ENCODE measurements around the gene CHCHD2. TPM values are rescaled to one million over a fixed set of nuclear protein-coding genes. Genes with fewer than 3 reads are reported as not detected.
A peak's percentile ranks its signal among the peaks of the same experiment; 100 is the strongest.

The CHCHD2 gene
- total RNA-seq, 1 experiment from 2014 or later, result 454 TPM

- intact Hi-C loops (cut with micrococcal nuclease; ENCODE audit: unreplicated experiment), result loop anchor here (10.0 kb wide), 2 partner anchors 195 to 335 kb away; partner anchors contain the start of gene ZNF713
- Histone ChIP-seq H3K27me3 (replicated peaks; ENCODE audit: control insufficient read depth, insufficient read depth, low read length) (no peaks in the 10 kb centered on the region), H3K9me3 (no peaks in the 10 kb centered on the region), H3K4me3 (ENCODE audit: low read depth, low read length) (no peak overlapping the region), H3K4me1 (no peaks in the 10 kb centered on the region), H3K36me3 (ENCODE audit: control insufficient read depth, insufficient read depth, low read length) (peaks cover 1% of the 10 kb centered on the region; the same call in 1 of the 2 replicates)
- peaks cover 11% of the 10 kb centered on the region for H3K36me3 Mint-ChIP-seq (ENCODE audit: insufficient read depth, unreplicated experiment)
- H3K9me3 Mint-ChIP-seq (ENCODE audit: unreplicated experiment), result no peaks in the 10 kb centered on the region
- TSS peak; percentile 81 for BruUV-seq (replicated peaks)
- POLR2A ChIA-PET, result no interaction called here
- peak in 1 of 2 experiments; percentile 24 for TF ChIP-seq CTCF (IDR thresholded peaks at IDR 0.05; ENCODE audit: insufficient read depth in 1 of 2, low read depth in 1 of 2, low read length in 1 of 2, severe bottlenecking in 1 of 2, unreplicated experiment in 1 of 2)
- no peak for DNase-seq
- CTCF ChIA-PET, result no interaction called here
- H3K27ac Mint-ChIP-seq (ENCODE audit: unreplicated experiment), result no peak overlapping the region
- H3K4me3 Mint-ChIP-seq (ENCODE audit: unreplicated experiment), result no peak overlapping the region
- no peaks in the 10 kb centered on the region for H3K4me1 Mint-ChIP-seq (ENCODE audit: low read depth, unreplicated experiment)
- H3K27me3 Mint-ChIP-seq (ENCODE audit: insufficient read depth, unreplicated experiment), result no peaks in the 10 kb centered on the region
Measured at GRCh38 chr7:56079450-56080185, 26.7 kb downstream of the CHCHD2 start.

- H3K4me3 ChIP-seq (ENCODE audit: low read depth, low read length), result no peak overlapping the region
- H3K4me1 Mint-ChIP-seq (ENCODE audit: low read depth, unreplicated experiment), result peaks cover 7% of the 10 kb centered on the region
- no peak for TF ChIP-seq CTCF (IDR thresholded peaks at IDR 0.05; ENCODE audit: insufficient read depth in 1 of 2, low read depth in 1 of 2, low read length in 1 of 2, severe bottlenecking in 1 of 2, unreplicated experiment in 1 of 2)
- H3K27ac Mint-ChIP-seq (ENCODE audit: unreplicated experiment), result no peak overlapping the region
- peak in 1 of 2 experiments; percentile 27 for DNase-seq
- intact Hi-C loops (cut with micrococcal nuclease; ENCODE audit: unreplicated experiment), result loop anchor here (10.0 kb wide), 2 partner anchors 193 to 333 kb away; partner anchors contain the start of gene ZNF713
- peaks cover 12% of the 10 kb centered on the region for H3K36me3 Mint-ChIP-seq (ENCODE audit: insufficient read depth, unreplicated experiment)
- H3K4me3 Mint-ChIP-seq (ENCODE audit: unreplicated experiment), result no peak overlapping the region
- H3K36me3 ChIP-seq (ENCODE audit: control insufficient read depth, insufficient read depth, low read length), result peaks cover 4% of the 10 kb centered on the region
- BruUV-seq (replicated peaks), result no TSS peak
- H3K4me1 ChIP-seq, result no peaks in the 10 kb centered on the region
- H3K9me3 ChIP-seq, result no peaks in the 10 kb centered on the region
- no peaks in the 10 kb centered on the region for H3K27me3 ChIP-seq (replicated peaks; ENCODE audit: control insufficient read depth, insufficient read depth, low read length)
- ChIA-PET CTCF (interaction anchor here (1.0 kb wide), 1 partner anchor 71 kb away, joined by 3 read pairs; no protein-coding TSS in a partner anchor), POLR2A (no interaction called here)
- H3K9me3 Mint-ChIP-seq (ENCODE audit: unreplicated experiment), result no peaks in the 10 kb centered on the region
- no peaks in the 10 kb centered on the region for H3K27me3 Mint-ChIP-seq (ENCODE audit: insufficient read depth, unreplicated experiment)
Measured at GRCh38 chr7:56078196-56078595, 28.1 kb downstream of the CHCHD2 start.

GRCh38 chr7:56077681-56078080 is 28.6 kb downstream of the CHCHD2 start:
- Mint-ChIP-seq H3K27ac (ENCODE audit: unreplicated experiment) (no peak overlapping the region), H3K4me3 (ENCODE audit: unreplicated experiment) (no peak overlapping the region), H3K27me3 (ENCODE audit: insufficient read depth, unreplicated experiment) (no peaks in the 10 kb centered on the region), H3K4me1 (ENCODE audit: low read depth, unreplicated experiment) (peaks cover 12% of the 10 kb centered on the region), H3K36me3 (ENCODE audit: insufficient read depth, unreplicated experiment) (peaks cover 15% of the 10 kb centered on the region), H3K9me3 (ENCODE audit: unreplicated experiment) (no peaks in the 10 kb centered on the region)
- ChIA-PET POLR2A (no interaction called here), CTCF (interaction anchor here (1.0 kb wide), 1 partner anchor 70 kb away, joined by 3 read pairs; no protein-coding TSS in a partner anchor)
- H3K9me3 ChIP-seq, result no peaks in the 10 kb centered on the region
- no peak overlapping the region for H3K4me3 ChIP-seq (ENCODE audit: low read depth, low read length)
- TF ChIP-seq CTCF (IDR thresholded peaks at IDR 0.05; ENCODE audit: insufficient read depth in 1 of 2, low read depth in 1 of 2, low read length in 1 of 2, severe bottlenecking in 1 of 2, unreplicated experiment in 1 of 2), result no peak
- no peaks in the 10 kb centered on the region for H3K27me3 ChIP-seq (replicated peaks; ENCODE audit: control insufficient read depth, insufficient read depth, low read length)
- H3K36me3 ChIP-seq (ENCODE audit: control insufficient read depth, insufficient read depth, low read length), result peaks cover 4% of the 10 kb centered on the region
- H3K4me1 ChIP-seq, result no peaks in the 10 kb centered on the region
- BruUV-seq (replicated peaks), result no TSS peak
- peak in 1 of 2 experiments; percentile 23 for DNase-seq
- intact Hi-C loops (cut with micrococcal nuclease; ENCODE audit: unreplicated experiment), result loop anchor here (10.0 kb wide), 2 partner anchors 193 to 333 kb away; partner anchors contain the start of gene ZNF713
